Nephron (organoid): Measurements from ENCODE around the gene MOB3B.
"Not testable (repeated sequence)": the region's sequence is repeated elsewhere in the genome, so short reads cannot be mapped to it uniquely, and the experiment has no call there.

Experiments
- H3K27ac Mint-ChIP-seq, 3 experiments: 2 replicates each; pipeline ENCODE4 v1.8.0; 2020; ENCODE audit warnings: mixed read lengths in 3 of 3, mild to moderate bottlenecking in 2 of 3, moderate library complexity in 1 of 3
- H3K27me3 Mint-ChIP-seq: 2 replicates; pipeline ENCODE4 v1.8.0; 2021; ENCODE audit warnings: low read depth, mild to moderate bottlenecking, moderate library complexity, mixed read lengths
- H3K36me3 Mint-ChIP-seq: 2 replicates; pipeline ENCODE4 v1.8.0; 2020; ENCODE audit warnings: low read depth, mixed read lengths
- H3K4me1 Mint-ChIP-seq: 2 replicates; pipeline ENCODE4 v1.8.0; 2020; ENCODE audit warnings: mixed read lengths
- H3K4me3 Mint-ChIP-seq, 3 experiments: 2 replicates each; pipeline ENCODE4 v1.8.0; 2020; ENCODE audit warnings: mild to moderate bottlenecking in 3 of 3, mixed read lengths in 3 of 3, moderate library complexity in 2 of 3
- H3K9me3 Mint-ChIP-seq: 2 replicates; pipeline ENCODE4 v1.8.0; 2020; ENCODE audit warnings: mixed read lengths
- TF ChIP-seq, protein P1 (sequence below), 3 experiments: fragments of 200-600 bp; sonication (generic); IDR thresholded peaks; one replicate each; pipeline ENCODE4 v1.5.0; 2021; ENCODE audit warnings: antibody characterized with exemption in 3 of 3; ENCODE audit not compliant: unreplicated experiment in 3 of 3

Gene MOB3B

DNA sequence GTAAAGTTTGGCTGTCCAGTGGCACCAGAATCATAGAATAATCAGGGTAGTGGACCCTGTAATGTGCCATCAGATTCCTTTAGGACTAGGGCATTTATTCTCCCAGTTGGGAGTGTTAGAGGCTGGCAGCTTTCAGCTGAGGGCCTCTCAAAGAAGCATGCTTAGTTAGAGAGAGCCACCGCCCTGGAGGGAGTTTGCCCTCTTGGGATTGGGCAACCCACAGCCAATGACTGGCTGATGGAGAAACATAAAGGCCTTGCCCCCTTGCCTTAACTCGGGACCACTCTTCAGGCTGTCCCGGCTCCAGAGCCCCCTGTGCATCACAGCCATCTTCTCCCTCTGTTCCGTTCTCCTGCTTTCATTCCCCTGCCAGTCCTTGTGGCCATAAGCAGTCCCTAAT, 26.0 kb downstream of the MOB3B start:
- no peak overlapping the region for H3K4me3 Mint-ChIP-seq
- peaks cover 41% of the 10 kb centered on the region for H3K36me3 Mint-ChIP-seq
- TF ChIP-seq, protein P1, sequence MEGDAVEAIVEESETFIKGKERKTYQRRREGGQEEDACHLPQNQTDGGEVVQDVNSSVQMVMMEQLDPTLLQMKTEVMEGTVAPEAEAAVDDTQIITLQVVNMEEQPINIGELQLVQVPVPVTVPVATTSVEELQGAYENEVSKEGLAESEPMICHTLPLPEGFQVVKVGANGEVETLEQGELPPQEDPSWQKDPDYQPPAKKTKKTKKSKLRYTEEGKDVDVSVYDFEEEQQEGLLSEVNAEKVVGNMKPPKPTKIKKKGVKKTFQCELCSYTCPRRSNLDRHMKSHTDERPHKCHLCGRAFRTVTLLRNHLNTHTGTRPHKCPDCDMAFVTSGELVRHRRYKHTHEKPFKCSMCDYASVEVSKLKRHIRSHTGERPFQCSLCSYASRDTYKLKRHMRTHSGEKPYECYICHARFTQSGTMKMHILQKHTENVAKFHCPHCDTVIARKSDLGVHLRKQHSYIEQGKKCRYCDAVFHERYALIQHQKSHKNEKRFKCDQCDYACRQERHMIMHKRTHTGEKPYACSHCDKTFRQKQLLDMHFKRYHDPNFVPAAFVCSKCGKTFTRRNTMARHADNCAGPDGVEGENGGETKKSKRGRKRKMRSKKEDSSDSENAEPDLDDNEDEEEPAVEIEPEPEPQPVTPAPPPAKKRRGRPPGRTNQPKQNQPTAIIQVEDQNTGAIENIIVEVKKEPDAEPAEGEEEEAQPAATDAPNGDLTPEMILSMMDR (IDR thresholded peaks at IDR 0.05; ENCODE audit: unreplicated experiment in 3 of 3): no peak
- no peaks in the 10 kb centered on the region for H3K4me1 Mint-ChIP-seq
- peak overlapping the region in 2 of 3 experiments; percentile 30 to 57 for H3K27ac Mint-ChIP-seq
- no peaks in the 10 kb centered on the region for H3K27me3 Mint-ChIP-seq
- peaks cover 4% of the 10 kb centered on the region for H3K9me3 Mint-ChIP-seq

DNA sequence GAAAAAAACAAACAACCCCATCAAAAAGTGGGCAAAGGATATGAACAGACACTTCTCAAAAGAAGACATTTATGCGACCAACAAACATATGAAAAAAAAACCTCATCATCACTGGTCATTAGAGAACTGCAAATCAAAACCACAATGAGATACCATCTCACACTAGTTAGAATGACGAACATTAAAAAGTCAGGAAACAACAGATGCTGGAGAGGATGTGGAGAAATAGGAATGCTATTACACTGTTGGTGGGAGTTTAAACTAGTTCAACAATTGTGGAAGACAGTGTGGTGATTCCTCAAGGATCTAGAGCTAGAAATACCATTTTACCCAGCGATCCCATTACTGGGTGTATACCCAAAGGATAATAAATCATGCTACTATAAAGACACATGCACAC, 28.7 kb downstream of the MOB3B start:
- Mint-ChIP-seq H3K36me3 (peaks cover 26% of the 10 kb centered on the region), H3K27ac (peak overlapping the region in 1 of 3 experiments; percentile 44), H3K4me1 (peaks cover 17% of the 10 kb centered on the region)
- H3K27me3 Mint-ChIP-seq, H3K4me3 Mint-ChIP-seq, H3K9me3 Mint-ChIP-seq: not testable (repeated sequence)

DNA sequence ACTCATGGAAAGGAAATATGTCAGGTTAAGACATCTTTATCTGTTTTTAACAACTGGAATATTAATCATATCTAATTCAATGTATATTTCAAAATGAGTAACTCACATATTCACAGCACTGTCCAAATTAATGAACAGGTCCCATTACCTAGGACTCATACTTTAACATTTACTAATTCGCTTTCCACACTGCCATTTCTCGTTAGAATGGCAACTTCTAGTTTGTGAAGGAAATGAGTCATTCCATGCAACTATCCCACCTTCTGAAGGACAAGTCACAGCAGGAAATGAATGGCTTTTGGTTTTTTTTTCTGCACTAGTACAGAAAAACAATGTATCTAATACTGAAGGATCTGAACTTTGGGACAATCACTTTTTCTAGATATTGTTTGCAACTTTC, 30.2 kb downstream of the MOB3B start:
- peaks cover 4% of the 10 kb centered on the region for H3K9me3 Mint-ChIP-seq
- peaks cover 17% of the 10 kb centered on the region for H3K4me1 Mint-ChIP-seq
- no peak overlapping the region for H3K27ac Mint-ChIP-seq

DNA sequence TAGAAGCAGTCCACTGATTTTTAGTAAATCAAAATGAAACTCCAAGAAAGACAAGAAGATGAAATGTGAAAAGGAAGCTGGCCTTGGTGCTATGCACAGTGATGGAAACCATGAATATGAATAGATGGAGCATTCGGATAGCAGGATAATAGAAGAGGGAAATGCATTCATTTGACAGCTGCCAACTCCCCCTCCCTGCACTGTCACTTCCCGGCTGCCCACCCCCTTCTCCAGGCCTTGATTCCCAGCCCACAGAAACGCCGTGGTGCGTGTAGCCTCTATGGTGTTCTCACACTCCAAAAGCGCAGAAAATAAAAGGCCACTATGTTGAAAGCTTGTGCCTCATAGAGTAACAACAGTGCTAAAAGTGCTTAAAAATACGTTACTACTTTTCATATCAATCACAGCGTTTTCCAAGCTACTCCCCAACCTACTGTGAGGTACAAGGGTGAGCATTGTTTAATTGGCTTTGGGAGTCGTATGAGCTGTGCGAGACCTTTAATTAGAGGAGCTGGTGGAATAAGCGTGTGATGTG, 31.7 kb downstream of the MOB3B start:
- H3K27ac Mint-ChIP-seq: peak overlapping the region; percentile 6 to 45 (median 21)
- no peaks in the 10 kb centered on the region for H3K27me3 Mint-ChIP-seq
- TF ChIP-seq, protein P1 (IDR thresholded peaks at IDR 0.05; ENCODE audit: unreplicated experiment in 3 of 3): no peak
- peaks cover 18% of the 10 kb centered on the region for H3K4me1 Mint-ChIP-seq
- peak overlapping the region in 1 of 3 experiments; percentile 7 for H3K4me3 Mint-ChIP-seq
- peaks cover 17% of the 10 kb centered on the region for H3K36me3 Mint-ChIP-seq
- H3K9me3 Mint-ChIP-seq: peaks cover 7% of the 10 kb centered on the region

More for the DNA sequence above, 30.2 kb downstream of the MOB3B start:
- TF ChIP-seq, protein P1 (IDR thresholded peaks at IDR 0.05; ENCODE audit: unreplicated experiment in 3 of 3): no peak
- no peaks in the 10 kb centered on the region for H3K27me3 Mint-ChIP-seq
- peaks cover 15% of the 10 kb centered on the region for H3K36me3 Mint-ChIP-seq
- H3K4me3 Mint-ChIP-seq: no peak overlapping the region

DNA sequence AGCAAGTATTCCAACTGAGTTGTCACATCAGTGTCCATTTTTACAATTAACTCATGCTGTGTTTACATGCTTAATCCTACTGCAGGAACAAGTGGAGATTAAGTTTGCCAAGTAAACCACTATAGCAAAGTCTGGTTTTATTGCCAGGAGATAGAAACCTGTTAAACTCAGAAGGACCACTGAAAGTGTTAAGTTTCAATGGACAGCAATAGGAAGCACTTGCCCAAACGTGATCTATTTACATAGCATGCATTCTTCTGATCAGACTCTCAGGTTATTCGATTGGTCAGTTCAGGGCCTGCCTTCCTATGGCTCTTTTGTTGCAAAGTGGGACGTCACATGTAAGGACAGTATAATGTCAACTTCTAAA, 33.5 kb downstream of the MOB3B start:
- no peak overlapping the region for H3K4me3 Mint-ChIP-seq
- TF ChIP-seq, protein P1 (IDR thresholded peaks at IDR 0.05; ENCODE audit: unreplicated experiment in 3 of 3): no peak
- peaks cover 5% of the 10 kb centered on the region for H3K9me3 Mint-ChIP-seq
- H3K27me3 Mint-ChIP-seq: no peaks in the 10 kb centered on the region
- H3K4me1 Mint-ChIP-seq: peaks cover 24% of the 10 kb centered on the region
- peak overlapping the region in 2 of 3 experiments; percentile 33 to 51 for H3K27ac Mint-ChIP-seq
- H3K36me3 Mint-ChIP-seq: peaks cover 16% of the 10 kb centered on the region

DNA sequence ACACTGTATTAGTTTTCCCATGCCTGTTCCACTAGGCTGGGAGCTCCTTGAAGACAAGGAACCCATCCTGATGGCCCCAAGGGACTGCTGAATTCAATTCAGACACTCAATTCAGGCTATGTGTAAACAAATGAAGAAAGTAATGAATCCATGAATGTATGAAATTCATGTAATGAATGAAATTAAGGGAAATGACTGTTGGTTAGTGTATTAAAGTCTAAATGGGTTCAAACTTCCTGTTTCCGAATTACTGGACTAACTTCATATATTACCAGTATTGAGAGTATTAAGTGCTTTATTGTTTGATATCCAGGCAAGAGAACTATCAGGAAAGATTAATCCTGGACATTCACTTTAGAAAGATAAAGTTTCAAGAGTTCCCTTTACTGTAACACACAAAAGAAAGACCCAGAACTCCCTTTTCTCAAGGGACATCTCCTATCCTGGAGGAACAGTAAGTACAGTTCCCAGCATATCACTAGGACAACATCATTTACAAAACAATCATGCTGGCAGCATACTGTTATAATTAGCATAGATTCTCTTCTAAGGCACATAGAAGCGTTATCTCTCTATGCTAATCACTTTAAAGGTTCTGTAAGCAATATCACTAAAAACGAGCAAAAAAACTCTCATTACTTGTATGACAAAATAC, 34.0 kb downstream of the MOB3B start:
- Mint-ChIP-seq H3K4me1 (peaks cover 29% of the 10 kb centered on the region), H3K4me3 (no peak overlapping the region), H3K36me3 (peaks cover 11% of the 10 kb centered on the region), H3K27me3 (no peaks in the 10 kb centered on the region), H3K27ac (no peak overlapping the region), H3K9me3 (peaks cover 3% of the 10 kb centered on the region)
- TF ChIP-seq, protein P1 (IDR thresholded peaks at IDR 0.05; ENCODE audit: unreplicated experiment in 3 of 3): no peak
